ENCODE data around the gene COMMD3.

DNA sequence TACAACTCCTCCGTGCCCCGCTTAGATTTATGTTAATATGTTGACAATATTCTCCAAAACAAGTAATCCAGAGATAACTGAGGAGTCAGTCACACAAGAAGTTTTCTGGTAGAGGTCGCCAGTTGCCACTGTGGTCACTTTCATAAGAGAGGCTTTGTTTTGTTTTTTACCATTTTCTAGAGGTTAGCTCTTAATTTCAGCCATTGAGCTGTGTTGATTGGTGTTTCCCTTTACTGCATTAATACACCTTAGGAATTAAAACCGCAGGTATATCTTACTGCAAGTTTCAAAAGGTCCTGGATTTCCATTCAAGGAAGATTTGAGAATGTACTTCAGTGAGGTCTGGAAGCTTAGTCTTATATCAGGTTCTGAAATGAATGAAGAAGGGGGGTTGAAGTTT is 8.2 kb downstream of the COMMD3 start:
- TF ChIP-seq, protein P1, sequence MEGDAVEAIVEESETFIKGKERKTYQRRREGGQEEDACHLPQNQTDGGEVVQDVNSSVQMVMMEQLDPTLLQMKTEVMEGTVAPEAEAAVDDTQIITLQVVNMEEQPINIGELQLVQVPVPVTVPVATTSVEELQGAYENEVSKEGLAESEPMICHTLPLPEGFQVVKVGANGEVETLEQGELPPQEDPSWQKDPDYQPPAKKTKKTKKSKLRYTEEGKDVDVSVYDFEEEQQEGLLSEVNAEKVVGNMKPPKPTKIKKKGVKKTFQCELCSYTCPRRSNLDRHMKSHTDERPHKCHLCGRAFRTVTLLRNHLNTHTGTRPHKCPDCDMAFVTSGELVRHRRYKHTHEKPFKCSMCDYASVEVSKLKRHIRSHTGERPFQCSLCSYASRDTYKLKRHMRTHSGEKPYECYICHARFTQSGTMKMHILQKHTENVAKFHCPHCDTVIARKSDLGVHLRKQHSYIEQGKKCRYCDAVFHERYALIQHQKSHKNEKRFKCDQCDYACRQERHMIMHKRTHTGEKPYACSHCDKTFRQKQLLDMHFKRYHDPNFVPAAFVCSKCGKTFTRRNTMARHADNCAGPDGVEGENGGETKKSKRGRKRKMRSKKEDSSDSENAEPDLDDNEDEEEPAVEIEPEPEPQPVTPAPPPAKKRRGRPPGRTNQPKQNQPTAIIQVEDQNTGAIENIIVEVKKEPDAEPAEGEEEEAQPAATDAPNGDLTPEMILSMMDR (IDR thresholded peaks at IDR 0.05; ENCODE audit: low read depth, low read length), result no peak
- TF ChIP-seq POLR2A (IDR thresholded peaks at IDR 0.05; ENCODE audit: extremely low read depth, insufficient read length), result no peak
- TF ChIP-seq, protein P2, sequence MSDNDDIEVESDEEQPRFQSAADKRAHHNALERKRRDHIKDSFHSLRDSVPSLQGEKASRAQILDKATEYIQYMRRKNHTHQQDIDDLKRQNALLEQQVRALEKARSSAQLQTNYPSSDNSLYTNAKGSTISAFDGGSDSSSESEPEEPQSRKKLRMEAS (IDR thresholded peaks at IDR 0.05; ENCODE audit: low read depth, low read length), result no peak

All from NB4 (cell line).